Testis (tissue), 2 donors: ENCODE measurements around the gene PTPDC1.

Experiments used
- POLR2A ChIP-seq: fragments of 450-650 bp; IDR thresholded peaks from one replicate; pipeline ENCODE4 v1.6.1; 2017; ENCODE audit warnings: antibody characterized with exemption, mild to moderate bottlenecking, moderate library complexity
- TF ChIP-seq, protein P1 (sequence below), 3 experiments: fragments of 450-650 bp in 2 of 3; fragments of 200-600 bp in 1 of 3; sonication (generic) in 1 of 3; IDR thresholded peaks; one replicate each; pipeline ENCODE4 v1.5.1; 2016 to 2019; ENCODE audit warnings: antibody characterized with exemption in 3 of 3, mild to moderate bottlenecking in 2 of 3, moderate library complexity in 1 of 3

DNA sequence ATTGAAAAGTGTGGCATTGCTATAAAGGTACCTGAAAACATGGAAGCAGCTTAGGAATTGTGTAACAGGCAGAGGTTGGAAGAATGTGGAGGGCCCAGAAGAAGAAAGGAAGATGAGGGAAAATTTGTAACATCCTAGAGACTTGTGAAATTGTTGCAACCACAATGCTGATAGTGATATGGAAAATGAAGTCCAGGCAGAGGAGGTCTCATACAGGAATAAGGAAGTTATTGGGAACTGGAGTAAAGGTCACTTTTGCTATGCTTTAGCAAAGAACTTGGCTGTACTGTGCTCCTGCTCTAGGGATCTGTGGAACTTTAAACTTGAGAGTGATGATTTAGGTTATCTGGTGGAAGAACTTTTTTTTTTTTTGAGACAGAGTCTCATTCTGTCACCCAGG lies 43.5 kb downstream of the PTPDC1 start:
- TF ChIP-seq, protein P1, sequence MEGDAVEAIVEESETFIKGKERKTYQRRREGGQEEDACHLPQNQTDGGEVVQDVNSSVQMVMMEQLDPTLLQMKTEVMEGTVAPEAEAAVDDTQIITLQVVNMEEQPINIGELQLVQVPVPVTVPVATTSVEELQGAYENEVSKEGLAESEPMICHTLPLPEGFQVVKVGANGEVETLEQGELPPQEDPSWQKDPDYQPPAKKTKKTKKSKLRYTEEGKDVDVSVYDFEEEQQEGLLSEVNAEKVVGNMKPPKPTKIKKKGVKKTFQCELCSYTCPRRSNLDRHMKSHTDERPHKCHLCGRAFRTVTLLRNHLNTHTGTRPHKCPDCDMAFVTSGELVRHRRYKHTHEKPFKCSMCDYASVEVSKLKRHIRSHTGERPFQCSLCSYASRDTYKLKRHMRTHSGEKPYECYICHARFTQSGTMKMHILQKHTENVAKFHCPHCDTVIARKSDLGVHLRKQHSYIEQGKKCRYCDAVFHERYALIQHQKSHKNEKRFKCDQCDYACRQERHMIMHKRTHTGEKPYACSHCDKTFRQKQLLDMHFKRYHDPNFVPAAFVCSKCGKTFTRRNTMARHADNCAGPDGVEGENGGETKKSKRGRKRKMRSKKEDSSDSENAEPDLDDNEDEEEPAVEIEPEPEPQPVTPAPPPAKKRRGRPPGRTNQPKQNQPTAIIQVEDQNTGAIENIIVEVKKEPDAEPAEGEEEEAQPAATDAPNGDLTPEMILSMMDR (IDR thresholded peaks at IDR 0.05), result no peak
- TF ChIP-seq POLR2A, result no peak
